Neural progenitor cell (in vitro differentiated cells): ENCODE results near the gene AUTS2. TPM values are rescaled to one million over a fixed set of nuclear protein-coding genes. Genes with fewer than 3 reads are reported as not detected.
A peak's percentile ranks its signal among the peaks of the same experiment; 100 is the strongest.

Source experiments
- DNase-seq: peaks from one replicate; pipeline ENCODE4 v3.0.0-alpha.2; 2016; ENCODE audit warnings: low spot score
- H2AFZ ChIP-seq: fragments of 200-600 bp; sonication (generic); replicated peaks from 2 replicates; pipeline ENCODE4 v1.6.1; 2016; ENCODE audit warnings: antibody characterized with exemption
- H3F3A ChIP-seq: fragments of 200-600 bp; sonication (generic); 2 replicates; pipeline ENCODE4 v1.6.1; 2016; ENCODE audit warnings: antibody characterized with exemption, low read depth
- H3K27ac ChIP-seq: fragments of 200-600 bp; sonication (generic); 2 replicates; pipeline ENCODE4 v1.5.1; 2016; ENCODE audit warnings: mild to moderate bottlenecking
- H3K27me3 ChIP-seq: fragments of 200-600 bp; sonication (generic); 2 replicates; pipeline ENCODE4 v1.6.1; 2016; ENCODE audit warnings: mild to moderate bottlenecking, moderate library complexity
- H3K36me3 ChIP-seq: fragments of 200-600 bp; sonication (generic); 2 replicates; pipeline ENCODE4 v1.5.1; 2016
- H3K4me1 ChIP-seq: fragments of 200-600 bp; sonication (generic); 2 replicates; pipeline ENCODE4 v1.6.1; 2016; ENCODE audit warnings: mixed run types
- H3K4me2 ChIP-seq: fragments of 200-600 bp; sonication (generic); 2 replicates; pipeline ENCODE4 v1.6.1; 2016
- H3K4me3 ChIP-seq: fragments of 200-600 bp; sonication (generic); 2 replicates; pipeline ENCODE4 v1.5.1; 2016
- H3K79me2 ChIP-seq: fragments of 200-600 bp; sonication (generic); 2 replicates; pipeline ENCODE4 v1.6.1; 2016; ENCODE audit warnings: low read depth
- H3K9ac ChIP-seq: fragments of 200-600 bp; sonication (generic); 2 replicates; pipeline ENCODE4 v1.6.1; 2016
- H3K9me3 ChIP-seq: fragments of 200-600 bp; sonication (generic); 2 replicates; pipeline ENCODE4 v1.5.1; 2016; ENCODE audit warnings: low read depth
- H4K20me1 ChIP-seq: fragments of 200-600 bp; sonication (generic); 2 replicates; pipeline ENCODE4 v1.6.1; 2016; ENCODE audit warnings: low read depth
- H3K27ac Mint-ChIP-seq: 3 replicates; pipeline ENCODE4 v1.8.0; 2021; ENCODE audit warnings: mixed read lengths
- H3K27me3 Mint-ChIP-seq: 2 replicates; pipeline ENCODE4 v1.8.0; 2022; ENCODE audit warnings: low read depth, mild to moderate bottlenecking, inconsistent platforms, moderate library complexity, mixed read lengths; ENCODE audit not compliant: insufficient read depth
- H3K36me3 Mint-ChIP-seq: 3 replicates; pipeline ENCODE4 v1.8.0; 2021; ENCODE audit warnings: mixed read lengths
- H3K4me1 Mint-ChIP-seq: 3 replicates; pipeline ENCODE4 v1.8.0; 2021; ENCODE audit warnings: mixed read lengths
- H3K4me3 Mint-ChIP-seq: 3 replicates; pipeline ENCODE4 v1.8.0; 2021; ENCODE audit warnings: mild to moderate bottlenecking, moderate library complexity, mixed read lengths
- H3K9me3 Mint-ChIP-seq: 3 replicates; pipeline ENCODE4 v1.8.0; 2020; ENCODE audit warnings: mixed read lengths
- CTCF ChIP-seq: fragments of 200-600 bp; sonication (generic); IDR thresholded peaks from 2 replicates; pipeline ENCODE4 v1.5.1; 2017; ENCODE audit warnings: antibody characterized with exemption, mild to moderate bottlenecking
- EZH2 ChIP-seq: fragments of 200-600 bp; sonication (generic); IDR thresholded peaks from 2 replicates; pipeline ENCODE4 v1.6.1; 2017; ENCODE audit warnings: antibody characterized with exemption, mild to moderate bottlenecking, moderate library complexity
- EZH2phosphoT487 ChIP-seq: fragments of 200-600 bp; sonication (generic); IDR thresholded peaks from 2 replicates; pipeline ENCODE4 v1.6.1; 2017; ENCODE audit warnings: antibody characterized with exemption
- total RNA-seq: library from RNA; depleted of rRNA; stranded (reverse); fragments of >200 nt; gene quantifications from 2 replicates; pipeline ENCODE4 v1.2.3, GENCODE V29; 2015; ENCODE audit warnings: low replicate concordance

AUTS2 gene
- total RNA-seq, 1 donor from 2014 or later = 50.0 TPM

GRCh38 chr7:70091362-70091761 is 493.1 kb downstream of the AUTS2 start:
- H3F3A ChIP-seq = no peaks in the 10 kb centered on the region
- TF ChIP-seq EZH2phosphoT487 (no peak), CTCF (no peak), EZH2 (no peak)
- H3K9me3 Mint-ChIP-seq = no peaks in the 10 kb centered on the region
- H2AFZ ChIP-seq = no peak overlapping the region
- no peak for DNase-seq
- no peak overlapping the region for H3K9ac ChIP-seq
- peaks cover 27% of the 10 kb centered on the region for H3K4me1 ChIP-seq
- no peak overlapping the region for H3K4me3 Mint-ChIP-seq
- peaks cover 7% of the 10 kb centered on the region for H3K36me3 Mint-ChIP-seq
- no peaks in the 10 kb centered on the region for H3K36me3 ChIP-seq
- H4K20me1 ChIP-seq = peaks cover 3% of the 10 kb centered on the region
- no peak overlapping the region for H3K27ac ChIP-seq
- peaks cover 6% of the 10 kb centered on the region for H3K9me3 ChIP-seq
- no peak overlapping the region for H3K4me2 ChIP-seq
- no peaks in the 10 kb centered on the region for H3K27me3 ChIP-seq
- H3K79me2 ChIP-seq = no peaks in the 10 kb centered on the region
- H3K27me3 Mint-ChIP-seq = peaks cover 2% of the 10 kb centered on the region
- no peak overlapping the region for H3K27ac Mint-ChIP-seq
- H3K4me1 Mint-ChIP-seq = peaks cover 46% of the 10 kb centered on the region
- no peak overlapping the region for H3K4me3 ChIP-seq

- no peak overlapping the region for H3K4me3 ChIP-seq
- H3K9me3 ChIP-seq = no peaks in the 10 kb centered on the region
- peaks cover 3% of the 10 kb centered on the region for H4K20me1 ChIP-seq
- no peak overlapping the region for H2AFZ ChIP-seq
- no peaks in the 10 kb centered on the region for H3K36me3 ChIP-seq
- Mint-ChIP-seq H3K36me3 (peaks cover 5% of the 10 kb centered on the region), H3K4me1 (peaks cover 54% of the 10 kb centered on the region), H3K27ac (peak overlapping the region; percentile 15), H3K4me3 (no peak overlapping the region), H3K9me3 (no peaks in the 10 kb centered on the region), H3K27me3 (peaks cover 2% of the 10 kb centered on the region)
- no peak overlapping the region for H3K4me2 ChIP-seq
- no peaks in the 10 kb centered on the region for H3K27me3 ChIP-seq
- H3K9ac ChIP-seq = no peak overlapping the region
- TF ChIP-seq CTCF = no peak
- peaks cover 27% of the 10 kb centered on the region for H3K4me1 ChIP-seq
- H3F3A ChIP-seq = no peaks in the 10 kb centered on the region
- no peak overlapping the region for H3K27ac ChIP-seq
- no peaks in the 10 kb centered on the region for H3K79me2 ChIP-seq
- DNase-seq = no peak
Observed at GRCh38 chr7:70092314-70093204, 494.3 kb downstream of the AUTS2 start.

GRCh38 chr7:70093205-70093904 is 495.1 kb downstream of the AUTS2 start:
- no peak overlapping the region for H3K9ac ChIP-seq
- H3K4me1 Mint-ChIP-seq = peaks cover 62% of the 10 kb centered on the region
- H3K36me3 Mint-ChIP-seq = peaks cover 3% of the 10 kb centered on the region
- no peak overlapping the region for H3K27ac Mint-ChIP-seq
- H3K4me3 ChIP-seq = no peak overlapping the region
- no peaks in the 10 kb centered on the region for H3K79me2 ChIP-seq
- no peaks in the 10 kb centered on the region for H3K9me3 Mint-ChIP-seq
- H3K36me3 ChIP-seq = no peaks in the 10 kb centered on the region
- peaks cover 27% of the 10 kb centered on the region for H3K4me1 ChIP-seq
- no peaks in the 10 kb centered on the region for H3K9me3 ChIP-seq
- no peak overlapping the region for H2AFZ ChIP-seq
- H3K4me3 Mint-ChIP-seq = no peak overlapping the region
- peaks cover 2% of the 10 kb centered on the region for H3K27me3 Mint-ChIP-seq
- no peaks in the 10 kb centered on the region for H3F3A ChIP-seq
- H4K20me1 ChIP-seq = peaks cover 3% of the 10 kb centered on the region
- TF ChIP-seq EZH2 (no peak), CTCF (no peak), EZH2phosphoT487 (no peak)
- H3K27me3 ChIP-seq = no peaks in the 10 kb centered on the region
- DNase-seq = no peak
- peak overlapping the region; percentile 6 for H3K4me2 ChIP-seq
- no peak overlapping the region for H3K27ac ChIP-seq
